ENCODE results near the gene SH2D2A.

Gene SH2D2A

GRCh38 chr1:156816561-156817328, at the start of gene SH2D2A:
Gene SH2D2A (minus strand): TSS chr1:156816848. CDS start chr1:156816708, 140 bp downstream.
- no peak within 1 kb of the TSS for H3K27ac ChIP-seq
- TF ChIP-seq ZFX (IDR thresholded peaks at IDR 0.05), result no peak
- TF ChIP-seq, protein P1, sequence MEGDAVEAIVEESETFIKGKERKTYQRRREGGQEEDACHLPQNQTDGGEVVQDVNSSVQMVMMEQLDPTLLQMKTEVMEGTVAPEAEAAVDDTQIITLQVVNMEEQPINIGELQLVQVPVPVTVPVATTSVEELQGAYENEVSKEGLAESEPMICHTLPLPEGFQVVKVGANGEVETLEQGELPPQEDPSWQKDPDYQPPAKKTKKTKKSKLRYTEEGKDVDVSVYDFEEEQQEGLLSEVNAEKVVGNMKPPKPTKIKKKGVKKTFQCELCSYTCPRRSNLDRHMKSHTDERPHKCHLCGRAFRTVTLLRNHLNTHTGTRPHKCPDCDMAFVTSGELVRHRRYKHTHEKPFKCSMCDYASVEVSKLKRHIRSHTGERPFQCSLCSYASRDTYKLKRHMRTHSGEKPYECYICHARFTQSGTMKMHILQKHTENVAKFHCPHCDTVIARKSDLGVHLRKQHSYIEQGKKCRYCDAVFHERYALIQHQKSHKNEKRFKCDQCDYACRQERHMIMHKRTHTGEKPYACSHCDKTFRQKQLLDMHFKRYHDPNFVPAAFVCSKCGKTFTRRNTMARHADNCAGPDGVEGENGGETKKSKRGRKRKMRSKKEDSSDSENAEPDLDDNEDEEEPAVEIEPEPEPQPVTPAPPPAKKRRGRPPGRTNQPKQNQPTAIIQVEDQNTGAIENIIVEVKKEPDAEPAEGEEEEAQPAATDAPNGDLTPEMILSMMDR (conservative IDR thresholded peaks at IDR 0.05), result no peak

- H3K27ac ChIP-seq, result no peak overlapping the region
- TF ChIP-seq ZFX (IDR thresholded peaks at IDR 0.05), result no peak
- TF ChIP-seq, protein P1 (conservative IDR thresholded peaks at IDR 0.05), result no peak
These were observed 49.2 kb upstream of the SH2D2A start for GRCh38 chr1:156865865-156866248.

DNA sequence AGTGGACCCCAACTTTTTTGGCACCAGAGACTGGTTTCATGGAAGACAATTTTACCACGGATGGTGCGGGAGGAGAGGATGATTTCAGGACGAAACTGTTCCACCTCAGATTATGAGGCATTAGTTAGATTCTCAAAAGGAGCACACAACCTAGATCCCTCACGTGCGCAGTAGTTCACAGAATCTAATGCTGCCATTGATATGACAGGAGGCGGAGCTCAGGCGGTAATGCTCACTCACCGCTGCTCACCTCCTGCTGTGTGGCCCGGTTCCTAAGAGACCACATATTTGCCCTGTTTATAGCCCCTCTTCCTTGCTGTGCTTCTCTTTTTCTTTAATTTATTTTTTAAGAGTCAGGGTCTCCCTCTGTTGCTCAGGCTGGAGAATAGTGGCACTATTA, 48.6 kb upstream of the SH2D2A start:
- TF ChIP-seq ZFX (IDR thresholded peaks at IDR 0.05), result no peak
- TF ChIP-seq, protein P1 (conservative IDR thresholded peaks at IDR 0.05), result no peak
- no peak overlapping the region for H3K27ac ChIP-seq

GRCh38 chr1:156864796-156865195, 48.1 kb upstream of the SH2D2A start:
- no peak overlapping the region for H3K27ac ChIP-seq
- no peak for TF ChIP-seq ZFX (IDR thresholded peaks at IDR 0.05)
- TF ChIP-seq, protein P1 (conservative IDR thresholded peaks at IDR 0.05), result no peak

DNA sequence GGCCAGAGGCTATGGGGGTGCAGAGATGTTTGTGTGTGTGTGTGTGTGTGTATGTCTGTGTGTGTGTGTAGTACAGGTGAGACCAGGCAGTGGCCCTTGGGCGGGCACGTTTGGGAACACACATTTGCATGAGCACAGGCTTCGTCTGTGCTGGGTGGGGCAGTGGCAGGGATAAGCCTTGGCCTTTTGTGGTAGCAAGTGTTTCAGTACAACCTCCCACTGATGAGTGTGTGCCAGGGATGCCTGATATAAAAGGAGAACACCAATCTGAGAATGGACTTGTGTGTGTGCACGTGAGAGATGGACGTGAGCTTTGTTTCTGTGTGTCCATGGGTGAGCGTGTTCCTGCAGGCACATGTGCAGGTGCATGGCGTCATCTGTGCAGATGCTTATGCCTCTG, 47.0 kb upstream of the SH2D2A start:
- H3K27ac ChIP-seq, result no peak overlapping the region
- TF ChIP-seq ZFX (IDR thresholded peaks at IDR 0.05), result no peak
- TF ChIP-seq, protein P1 (conservative IDR thresholded peaks at IDR 0.05), result no peak

DNA sequence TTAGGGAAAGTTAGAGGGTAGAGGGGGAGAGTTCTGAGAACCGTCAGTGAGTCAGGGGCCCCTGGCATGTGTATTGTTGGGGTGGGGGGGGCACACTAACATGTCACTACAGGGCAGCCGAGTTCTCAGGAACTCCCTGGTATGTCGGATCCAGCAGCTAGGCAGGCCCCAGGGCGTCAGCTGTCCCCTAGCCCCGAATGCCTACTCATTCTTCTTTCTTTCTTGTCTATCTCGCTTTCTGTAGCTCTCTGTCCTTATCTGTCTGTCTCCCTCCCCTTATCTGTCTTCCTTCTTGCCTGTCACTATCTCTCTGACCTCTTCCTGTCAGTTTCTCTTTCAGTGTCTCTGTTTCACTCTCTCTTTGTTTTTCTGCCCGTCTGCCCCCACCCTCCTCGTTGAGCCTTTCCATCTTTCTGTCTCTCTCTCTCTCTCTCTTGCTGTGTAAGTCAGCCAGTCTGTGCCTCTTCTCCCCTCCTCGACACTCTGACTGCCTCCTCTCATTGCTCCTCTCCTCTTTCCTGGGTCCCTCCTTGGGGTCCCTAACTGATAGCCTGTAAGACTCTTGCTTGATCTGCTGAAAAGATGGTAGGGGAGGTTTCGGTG, 46.5 kb upstream of the SH2D2A start:
- TF ChIP-seq, protein P1 (conservative IDR thresholded peaks at IDR 0.05), result no peak
- TF ChIP-seq ZFX (IDR thresholded peaks at IDR 0.05), result no peak
- H3K27ac ChIP-seq, result no peak overlapping the region

DNA sequence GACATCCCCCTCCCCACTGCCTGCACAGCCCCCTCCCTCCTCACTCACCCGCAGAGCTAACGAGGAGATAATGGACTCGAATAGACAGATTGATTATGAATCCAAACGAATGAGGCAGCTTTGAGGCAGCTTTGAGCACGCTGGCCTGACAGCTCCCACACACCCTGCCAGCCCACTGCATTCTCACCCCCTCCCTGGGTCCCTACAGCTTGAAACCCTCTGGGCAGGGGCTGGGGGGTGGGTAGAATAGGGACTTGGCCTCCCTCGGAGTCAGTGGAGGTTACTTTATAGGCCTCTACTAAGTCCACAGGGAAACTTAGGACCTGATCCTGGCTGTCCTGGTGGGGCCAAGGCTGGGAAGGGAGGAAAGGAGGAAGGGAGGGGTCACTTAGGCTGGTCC, 45.9 kb upstream of the SH2D2A start:
- TF ChIP-seq, protein P1 (conservative IDR thresholded peaks at IDR 0.05), result no peak
- TF ChIP-seq ZFX (IDR thresholded peaks at IDR 0.05), result no peak
- H3K27ac ChIP-seq, result no peak overlapping the region
